Endothelial cell of umbilical vein (primary cell): ENCODE data around the gene SEZ6. TPM values are rescaled to one million over a fixed set of nuclear protein-coding genes. Genes with fewer than 3 reads are reported as not detected.
A peak's percentile ranks its signal among the peaks of the same experiment; 100 is the strongest.

ENCODE experiments used
- BruUV-seq: library from RNA; stranded (reverse); fragments of 400-500 nt; replicated peaks from 2 replicates; lab custom pipeline; 2021; lab: Mats Ljungman, UMichigan
- CTCF ChIA-PET: fragments of 300-600, 350-600 bp; sonication (Branson Sonifier 250); formaldehyde crosslinking; loops from one replicate; lab custom pipeline; 2021; ENCODE audit warnings: antibody characterized with exemption, inconsistent platforms; lab: Charles Lee
- POLR2A ChIA-PET: fragments of 300-600, 350-600 bp; sonication (Branson Sonifier 250); formaldehyde crosslinking; loops from one replicate; lab custom pipeline; 2021; ENCODE audit warnings: antibody characterized with exemption, inconsistent platforms; lab: Charles Lee
- DNase-seq: peaks from one replicate; pipeline ENCODE4 v3.0.0-alpha.2; 2011; ENCODE audit warnings: low read depth, low spot score
- FAIRE-seq: peaks from 2 replicates; lab custom pipeline; 2011; peaks lifted over from hg19 to GRCh38; lab: Jason Lieb, UNC
- H2AFZ ChIP-seq: 2 replicates; pipeline ENCODE4 v1.6.0; 2012; ENCODE audit warnings: low read depth, low read length, control low read depth, inconsistent platforms
- H3K27ac ChIP-seq: 2 replicates; pipeline ENCODE4 v1.5.1; 2011; ENCODE audit warnings: low read depth, mild to moderate bottlenecking, control low read depth, low read length, moderate library complexity; ENCODE audit not compliant: insufficient read depth
- H3K27me3 ChIP-seq, 2 experiments: 2 replicates each; pipeline versions ENCODE4 v1.6.0 to v1.6.1; 2011; ENCODE audit warnings: low read length in 2 of 2, mixed read lengths in 1 of 2; ENCODE audit not compliant: control insufficient read depth in 2 of 2, insufficient read depth in 2 of 2
- H3K36me3 ChIP-seq, 2 experiments: 2 replicates in 1 of 2; 3 replicates in 1 of 2; pipeline ENCODE4 v1.5.1; 2011; ENCODE audit warnings: low read length in 2 of 2, mild to moderate bottlenecking in 1 of 2, moderate library complexity in 1 of 2; ENCODE audit not compliant: control insufficient read depth in 2 of 2, insufficient read depth in 2 of 2; ENCODE audit errors: extremely low read depth in 1 of 2
- H3K4me1 ChIP-seq: 3 replicates; pipeline ENCODE4 v1.5.1; 2011; ENCODE audit warnings: mild to moderate bottlenecking, low read length; ENCODE audit not compliant: control insufficient read depth, insufficient read depth; ENCODE audit errors: extremely low read depth
- H3K4me2 ChIP-seq: 2 replicates; pipeline ENCODE4 v1.6.1; 2011; ENCODE audit warnings: low read length, control low read depth, mixed read lengths; ENCODE audit not compliant: insufficient read depth
- H3K4me3 ChIP-seq, 3 experiments: fragments of 200-600 bp in 1 of 3; sonication (generic), shearing (Covaris generic) in 1 of 3; replicated peaks in 1 of 3; 2 replicates each; pipeline ENCODE4 v1.5.1; 2011 to 2016; ENCODE audit warnings: control low read depth in 3 of 3, low read length in 3 of 3, mild to moderate bottlenecking in 2 of 3, inconsistent platforms in 1 of 3, low read depth in 1 of 3, moderate library complexity in 1 of 3; ENCODE audit not compliant: insufficient read depth in 1 of 3
- H3K79me2 ChIP-seq: 2 replicates; pipeline ENCODE4 v1.6.0; 2012; ENCODE audit warnings: low read length, inconsistent platforms; ENCODE audit not compliant: control insufficient read depth, insufficient read depth
- H3K9ac ChIP-seq: replicated peaks from 2 replicates; pipeline ENCODE3; 2011; ENCODE audit warnings: low read length, control low read depth; ENCODE audit not compliant: insufficient read depth; ENCODE audit errors: extremely low read depth
- H3K9me1 ChIP-seq: replicated peaks from 3 replicates; pipeline ENCODE4 v1.6.0; 2011; ENCODE audit warnings: mild to moderate bottlenecking, low read length; ENCODE audit not compliant: control insufficient read depth, insufficient read depth; ENCODE audit errors: extremely low read depth
- H3K9me3 ChIP-seq: replicated peaks from 2 replicates; pipeline ENCODE4 v1.5.1; 2012; ENCODE audit warnings: low read length, inconsistent platforms; ENCODE audit not compliant: control insufficient read depth, insufficient read depth
- H4K20me1 ChIP-seq: replicated peaks from 2 replicates; pipeline ENCODE3; 2011; ENCODE audit warnings: mild to moderate bottlenecking, low read length; ENCODE audit not compliant: control insufficient read depth, insufficient read depth; ENCODE audit errors: extremely low read depth
- GATA2 ChIP-seq: IDR thresholded peaks from 2 replicates; pipeline ENCODE4 v1.7.0; 2011; ENCODE audit warnings: low read depth, mild to moderate bottlenecking, moderate library complexity, mixed read lengths, low read length; ENCODE audit not compliant: insufficient read length, insufficient read depth
- JUN ChIP-seq: IDR thresholded peaks from 2 replicates; pipeline ENCODE4 v1.6.1; 2011; ENCODE audit warnings: borderline replicate concordance, low read depth; ENCODE audit not compliant: insufficient read length, insufficient read depth
- MAX ChIP-seq: IDR thresholded peaks from 2 replicates; pipeline ENCODE4 v1.6.1; 2011; ENCODE audit not compliant: insufficient read depth, insufficient read length
- dilution Hi-C: fragments of 300-500 bp; cut with MboI; formaldehyde crosslinking; loops from one replicate; pipeline ENCODE4 v1.15.0; 2019; ENCODE audit warnings: low sequenced_read_pairs; ENCODE audit not compliant: extremely low pct_ligation_motif_present
- intact Hi-C: fragments of 100-400 bp; cut with micrococcal nuclease; formaldehyde crosslinking; loops from one replicate; pipeline ENCODE4 v1.10.0; 2022
- polyA plus RNA-seq, 4 experiments: library from polyadenylated mRNA; depleted of rRNA in 3 of 4; stranded (reverse) in 3 of 4; unstranded in 1 of 4; fragments of >200 nt; gene quantifications; 2 replicates each; pipeline versions ENCODE4 v1.2.1 to v1.2.3, GENCODE V29; 2011 to 2012; ENCODE audit warnings: missing spikeins in 1 of 4
- total RNA-seq: library from RNA; stranded (reverse); gene quantifications from 2 replicates; pipeline ENCODE4 v1.2.3, GENCODE V29; 2021
- TF ChIP-seq, protein P1 (sequence below), 2 donors: IDR thresholded peaks; 1 replicate in 1 of 2; 2 replicates in 1 of 2; pipeline ENCODE4 v1.5.1; 2011; ENCODE audit warnings: low read length in 2 of 2, mild to moderate bottlenecking in 2 of 2, moderate library complexity in 2 of 2, control low read depth in 1 of 2, inconsistent platforms in 1 of 2, low read depth in 1 of 2; ENCODE audit not compliant: insufficient read depth in 1 of 2; ENCODE audit errors: extremely low read depth in 1 of 2

The SEZ6 gene
- total and polyA plus RNA-seq, 2 donors (not counting 3 experiments of a cell fraction or from before 2014, with no cell fraction given), result not detected

GRCh38 chr17:28916302-28916934, 89.4 kb downstream of the SEZ6 start:
- H3K9me1 ChIP-seq, result no peaks in the 10 kb centered on the region
- no peak overlapping the region for H2AFZ ChIP-seq
- BruUV-seq, result no TSS peak
- no peak overlapping the region for H3K4me2 ChIP-seq
- no peaks in the 10 kb centered on the region for H3K27me3 ChIP-seq
- intact Hi-C loops, result loop anchor here (1.0 kb wide), 3 partner anchors 68 to 190 kb away; partner anchors contain the start of gene TLCD1
- peak; percentile 75 for FAIRE-seq
- H3K79me2 ChIP-seq, result no peaks in the 10 kb centered on the region
- H3K27ac ChIP-seq, result no peak overlapping the region
- no peak overlapping the region for H3K9ac ChIP-seq
- H3K4me3 ChIP-seq, result no peak overlapping the region
- DNase-seq, result peak; percentile 50
- peaks cover 13% of the 10 kb centered on the region for H3K4me1 ChIP-seq
- POLR2A ChIA-PET, result no interaction called here
- dilution Hi-C loops, result no loop called here
- CTCF ChIA-PET, result interaction anchor here (0.6 to 5.1 kb wide), 21 partner anchors 9 to 208 kb away, joined by 3 to 58 read pairs (median 4); partner anchors contain the start of genes FAM222B, NEK8 and TLCD1
- no peaks in the 10 kb centered on the region for H3K9me3 ChIP-seq
- TF ChIP-seq MAX (no peak), JUN (no peak), GATA2 (no peak)
- TF ChIP-seq, protein P1, sequence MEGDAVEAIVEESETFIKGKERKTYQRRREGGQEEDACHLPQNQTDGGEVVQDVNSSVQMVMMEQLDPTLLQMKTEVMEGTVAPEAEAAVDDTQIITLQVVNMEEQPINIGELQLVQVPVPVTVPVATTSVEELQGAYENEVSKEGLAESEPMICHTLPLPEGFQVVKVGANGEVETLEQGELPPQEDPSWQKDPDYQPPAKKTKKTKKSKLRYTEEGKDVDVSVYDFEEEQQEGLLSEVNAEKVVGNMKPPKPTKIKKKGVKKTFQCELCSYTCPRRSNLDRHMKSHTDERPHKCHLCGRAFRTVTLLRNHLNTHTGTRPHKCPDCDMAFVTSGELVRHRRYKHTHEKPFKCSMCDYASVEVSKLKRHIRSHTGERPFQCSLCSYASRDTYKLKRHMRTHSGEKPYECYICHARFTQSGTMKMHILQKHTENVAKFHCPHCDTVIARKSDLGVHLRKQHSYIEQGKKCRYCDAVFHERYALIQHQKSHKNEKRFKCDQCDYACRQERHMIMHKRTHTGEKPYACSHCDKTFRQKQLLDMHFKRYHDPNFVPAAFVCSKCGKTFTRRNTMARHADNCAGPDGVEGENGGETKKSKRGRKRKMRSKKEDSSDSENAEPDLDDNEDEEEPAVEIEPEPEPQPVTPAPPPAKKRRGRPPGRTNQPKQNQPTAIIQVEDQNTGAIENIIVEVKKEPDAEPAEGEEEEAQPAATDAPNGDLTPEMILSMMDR (IDR thresholded peaks at IDR 0.05; ENCODE audit: extremely low read depth in 1 of 2, insufficient read depth in 1 of 2, low read depth in 1 of 2, low read length in 2 of 2), result peak; percentile 46
- H4K20me1 ChIP-seq, result no peaks in the 10 kb centered on the region
- H3K36me3 ChIP-seq, result peaks cover 26 to 53% of the 10 kb centered on the region in 2 experiments
